BLaER1 treated with 17β-estradiol and CSF1 and Interleukin-3, amounts not matched to agents 10 nM and 100 nM (cell line): ENCODE measurements around the gene CXCL5.

Experiments
- H3K27ac ChIP-seq, 11 experiments: shearing (Covaris generic); formaldehyde crosslinking; 2 replicates each; pipeline ENCODE4 v1.8.1; 2022
- H3K27me3 ChIP-seq, 11 experiments: shearing (Covaris generic); formaldehyde crosslinking; 2 replicates each; pipeline ENCODE4 v1.8.1; 2022
- H3K36me3 ChIP-seq, 11 experiments: shearing (Covaris generic); formaldehyde crosslinking; 2 replicates each; pipeline ENCODE4 v1.8.1; 2022
- H3K4me1 ChIP-seq, 10 experiments: shearing (Covaris generic); formaldehyde crosslinking; 2 replicates each; pipeline ENCODE4 v1.8.1; 2022
- H3K4me2 ChIP-seq, 11 experiments: shearing (Covaris generic); formaldehyde crosslinking; 2 replicates each; pipeline ENCODE4 v1.8.1; 2022
- H3K4me3 ChIP-seq, 10 experiments: shearing (Covaris generic); formaldehyde crosslinking; 2 replicates each; pipeline ENCODE4 v1.8.1; 2022
- H3K9ac ChIP-seq, 11 experiments: shearing (Covaris generic); formaldehyde crosslinking; 2 replicates each; pipeline ENCODE4 v1.8.1; 2022
- H3K9me3 ChIP-seq, 11 experiments: shearing (Covaris generic); formaldehyde crosslinking; replicated peaks in 1 of 11; 2 replicates each; pipeline ENCODE4 v1.8.1; 2022
- H4K20me1 ChIP-seq, 11 experiments: shearing (Covaris generic); formaldehyde crosslinking; 2 replicates each; pipeline ENCODE4 v1.8.1; 2022
- Cebpa-rat ChIP-seq, 11 experiments: shearing (Covaris generic); IDR thresholded peaks; 2 replicates each; pipeline ENCODE4 v1.8.1; 2022

Gene CXCL5

GRCh38 chr4:74012130-74012529 is 13.7 kb upstream of the CXCL5 start:
- Histone ChIP-seq H3K9me3 (peaks cover 0 to 13% (median 0%) of the 10 kb centered on the region in 11 experiments; a peak in 5 of 22 replicates), H3K9ac (no peak overlapping the region), H3K4me2 (peak overlapping the region in 1 of 11 experiments; percentile 3; a peak in 1 of 22 replicates), H3K4me3 (no peak overlapping the region), H3K4me1 (peaks cover 0 to 58% (median 6%) of the 10 kb centered on the region in 10 experiments; a peak in 9 of 20 replicates), H3K27me3 (no peaks in the 10 kb centered on the region), H3K27ac (no peak overlapping the region), H3K36me3 (no peaks in the 10 kb centered on the region), H4K20me1 (no peaks in the 10 kb centered on the region)
- TF ChIP-seq Cebpa-rat (IDR thresholded peaks at IDR 0.05) = no peak

GRCh38 chr4:74009307-74009706 is 10.8 kb upstream of the CXCL5 start:
- Histone ChIP-seq H3K27ac (no peak overlapping the region), H4K20me1 (no peaks in the 10 kb centered on the region), H3K4me3 (no peak overlapping the region), H3K36me3 (no peaks in the 10 kb centered on the region), H3K27me3 (no peaks in the 10 kb centered on the region), H3K9me3 (peaks cover 0 to 13% (median 0%) of the 10 kb centered on the region in 11 experiments; a peak in 5 of 22 replicates), H3K9ac (no peak overlapping the region), H3K4me2 (no peak overlapping the region), H3K4me1 (peaks cover 0 to 58% (median 0%) of the 10 kb centered on the region in 10 experiments; a peak in 6 of 20 replicates)
- no peak for TF ChIP-seq Cebpa-rat (IDR thresholded peaks at IDR 0.05)

- Histone ChIP-seq H3K36me3 (no peaks in the 10 kb centered on the region), H3K4me2 (peak overlapping the region in 3 of 11 experiments; percentile 17 to 53 (median 35); a peak in 4 of 22 replicates), H3K4me1 (peaks cover 0 to 34% (median 0%) of the 10 kb centered on the region in 10 experiments; a peak in 6 of 20 replicates), H3K9me3 (peaks cover 0 to 13% (median 0%) of the 10 kb centered on the region in 11 experiments; a peak in 5 of 22 replicates), H3K4me3 (no peak overlapping the region), H3K9ac (no peak overlapping the region), H3K27me3 (no peaks in the 10 kb centered on the region), H3K27ac (no peak overlapping the region; a peak in 2 of 22 replicates), H4K20me1 (no peaks in the 10 kb centered on the region)
- TF ChIP-seq Cebpa-rat (IDR thresholded peaks at IDR 0.05) = peak in 1 of 11 experiments; percentile 51; a peak in 1 of 22 replicates
These were observed 7.6 kb upstream of the CXCL5 start for GRCh38 chr4:74006009-74006476.

- Histone ChIP-seq H3K27me3 (no peaks in the 10 kb centered on the region), H3K4me3 (no peak overlapping the region), H3K4me2 (peak overlapping the region in 2 of 11 experiments; percentile 35 to 53; a peak in 4 of 22 replicates), H4K20me1 (no peaks in the 10 kb centered on the region), H3K9ac (no peak overlapping the region), H3K9me3 (peaks cover 0 to 11% (median 0%) of the 10 kb centered on the region in 11 experiments; a peak in 5 of 22 replicates), H3K27ac (no peak overlapping the region; a peak in 1 of 22 replicates), H3K4me1 (peaks cover 0 to 34% (median 0%) of the 10 kb centered on the region in 10 experiments; a peak in 6 of 20 replicates), H3K36me3 (no peaks in the 10 kb centered on the region)
- TF ChIP-seq Cebpa-rat (IDR thresholded peaks at IDR 0.05) = no peak
These were observed 7.1 kb upstream of the CXCL5 start for GRCh38 chr4:74005528-74005927.

- Histone ChIP-seq H3K27me3 (no peaks in the 10 kb centered on the region), H3K9me3 (peaks cover 0 to 10% (median 0%) of the 10 kb centered on the region in 11 experiments; a peak in 1 of 22 replicates), H3K4me2 (peak overlapping the region in 3 of 11 experiments; percentile 4 to 51 (median 43); a peak in 4 of 22 replicates), H3K27ac (peak overlapping the region in 1 of 11 experiments; percentile 1; a peak in 1 of 22 replicates), H3K36me3 (no peaks in the 10 kb centered on the region), H3K4me3 (no peak overlapping the region), H3K9ac (0 out of 22 replicates have a peak overlapping the region, but pooled peaks of 1 of the 11 experiments have one; percentile 20), H3K4me1 (peaks cover 0 to 34% (median 0%) of the 10 kb centered on the region in 10 experiments; a peak in 6 of 20 replicates), H4K20me1 (no peaks in the 10 kb centered on the region)
- no peak for TF ChIP-seq Cebpa-rat (IDR thresholded peaks at IDR 0.05)
These were observed 6.2 kb upstream of the CXCL5 start for GRCh38 chr4:74004668-74005067.

GRCh38 chr4:74000301-74000700 is 1.8 kb upstream of the CXCL5 start:
- Histone ChIP-seq H3K9ac (no peak overlapping the region), H3K4me3 (no peak overlapping the region), H3K27me3 (no peaks in the 10 kb centered on the region), H3K4me2 (no peak overlapping the region), H3K27ac (no peak overlapping the region), H3K36me3 (no peaks in the 10 kb centered on the region), H3K4me1 (peaks cover 0 to 12% (median 0%) of the 10 kb centered on the region in 10 experiments; a peak in 4 of 20 replicates), H3K9me3 (peaks cover 0 to 19% (median 0%) of the 10 kb centered on the region in 11 experiments; a peak in 7 of 22 replicates), H4K20me1 (no peaks in the 10 kb centered on the region)
- no peak for TF ChIP-seq Cebpa-rat (IDR thresholded peaks at IDR 0.05)

- no peak for TF ChIP-seq Cebpa-rat (IDR thresholded peaks at IDR 0.05)
These were observed 6.4 kb downstream of the CXCL5 start for GRCh38 chr4:73992050-73992449.

GRCh38 chr4:73991742-73992000 is 6.8 kb downstream of the CXCL5 start:
- Histone ChIP-seq H3K4me3 (no peak overlapping the region), H4K20me1 (no peaks in the 10 kb centered on the region), H3K9me3 (no peaks in the 10 kb centered on the region), H3K27me3 (no peaks in the 10 kb centered on the region), H3K4me2 (peak overlapping the region in 1 of 11 experiments; percentile 41; a peak in 1 of 22 replicates), H3K9ac (no peak overlapping the region; a peak in 1 of 22 replicates), H3K4me1 (peaks cover 0 to 34% (median 0%) of the 10 kb centered on the region in 10 experiments; a peak in 6 of 20 replicates), H3K27ac (peak overlapping the region in 2 of 11 experiments; percentile 29 to 70; a peak in 4 of 22 replicates), H3K36me3 (no peaks in the 10 kb centered on the region)
- no peak for TF ChIP-seq Cebpa-rat (IDR thresholded peaks at IDR 0.05)

More at GRCh38 chr4:73992050-73992449, 6.4 kb downstream of the CXCL5 start:
- H3K9me3 ChIP-seq = no peaks in the 10 kb centered on the region
- H3K27ac ChIP-seq = peak overlapping the region in 2 of 11 experiments; percentile 29 to 70; a peak in 4 of 22 replicates
- H3K36me3 ChIP-seq = no peaks in the 10 kb centered on the region
- H4K20me1 ChIP-seq = no peaks in the 10 kb centered on the region
- peak overlapping the region in 1 of 11 experiments; percentile 41; a peak in 1 of 22 replicates for H3K4me2 ChIP-seq
- no peak overlapping the region for H3K4me3 ChIP-seq
- H3K4me1 ChIP-seq = peaks cover 0 to 34% (median 0%) of the 10 kb centered on the region in 10 experiments; a peak in 6 of 20 replicates
- no peak overlapping the region; a peak in 1 of 22 replicates for H3K9ac ChIP-seq
- H3K27me3 ChIP-seq = no peaks in the 10 kb centered on the region

- H3K4me3 ChIP-seq = no peak overlapping the region
- no peaks in the 10 kb centered on the region for H3K9me3 ChIP-seq
- H3K4me2 ChIP-seq = peak overlapping the region in 2 of 11 experiments; percentile 14 to 41; a peak in 2 of 22 replicates
- no peaks in the 10 kb centered on the region for H4K20me1 ChIP-seq
- no peaks in the 10 kb centered on the region for H3K27me3 ChIP-seq
- H3K27ac ChIP-seq = peak overlapping the region in 2 of 11 experiments; percentile 29 to 70; a peak in 4 of 22 replicates
- no peaks in the 10 kb centered on the region for H3K36me3 ChIP-seq
- no peak for TF ChIP-seq Cebpa-rat (IDR thresholded peaks at IDR 0.05)
- no peak overlapping the region; a peak in 1 of 22 replicates for H3K9ac ChIP-seq
- H3K4me1 ChIP-seq = peaks cover 0 to 34% (median 0%) of the 10 kb centered on the region in 10 experiments; a peak in 6 of 20 replicates
These were observed 7.3 kb downstream of the CXCL5 start for GRCh38 chr4:73990988-73991741.
